Common myeloid progenitor, CD34-positive (primary cell): ENCODE measurements around the gene ZNF511.

Experiments used
- CTCF ChIA-PET: fragments of 350-600 bp; sonication (Branson Sonifier 250); formaldehyde crosslinking; loops from one replicate; lab custom pipeline; 2021; ENCODE audit warnings: antibody characterized with exemption; lab: Charles Lee
- POLR2A ChIA-PET: fragments of 350-600 bp; sonication (Branson Sonifier 250); formaldehyde crosslinking; loops from one replicate; lab custom pipeline; 2021; ENCODE audit warnings: antibody characterized with exemption; lab: Charles Lee
- DNase-seq, 3 donors: peaks; one replicate each; pipeline versions ENCODE4 v3.0.0 to v3.0.0-alpha.2; 2013
- H3K27ac ChIP-seq, 2 experiments: 1 replicate in 1 of 2; 2 replicates in 1 of 2; pipeline ENCODE4 v1.7.0; 2013; ENCODE audit warnings: inconsistent platforms in 2 of 2, low read length in 2 of 2, mild to moderate bottlenecking in 2 of 2, low read depth in 1 of 2, moderate library complexity in 1 of 2; ENCODE audit not compliant: severe bottlenecking in 2 of 2, insufficient read depth in 1 of 2, poor library complexity in 1 of 2
- H3K27me3 ChIP-seq, 5 experiments: replicated peaks in 2 of 5; 1 replicate in 3 of 5; 2 replicates in 2 of 5; pipeline versions ENCODE4 v1.6.1 to v1.7.0; 2013; ENCODE audit warnings: low read length in 4 of 5, mild to moderate bottlenecking in 2 of 5, moderate library complexity in 2 of 5, inconsistent platforms in 1 of 5; ENCODE audit not compliant: insufficient read depth in 5 of 5, control insufficient read depth in 4 of 5
- H3K36me3 ChIP-seq, 4 experiments: 1 replicate in 2 of 4; 2 replicates in 2 of 4; pipeline versions ENCODE4 v1.6.1 to v1.7.0; 2013; ENCODE audit warnings: low read length in 3 of 4, control low read depth in 1 of 4, mild to moderate bottlenecking in 1 of 4; ENCODE audit not compliant: control insufficient read depth in 4 of 4, insufficient read depth in 4 of 4
- H3K4me1 ChIP-seq, 4 experiments: 1 replicate in 3 of 4; 2 replicates in 1 of 4; pipeline versions ENCODE4 v1.6.1 to v1.7.1; 2013; ENCODE audit warnings: low read length in 3 of 4, mild to moderate bottlenecking in 3 of 4, control low read depth in 1 of 4, inconsistent platforms in 1 of 4, moderate library complexity in 1 of 4; ENCODE audit not compliant: control insufficient read depth in 4 of 4, insufficient read depth in 4 of 4; ENCODE audit errors: control extremely low read depth in 1 of 4
- H3K4me3 ChIP-seq, 7 experiments: 1 replicate in 4 of 7; 2 replicates in 3 of 7; pipeline versions ENCODE4 v1.5.1 to v1.7.0; 2013; ENCODE audit warnings: mild to moderate bottlenecking in 7 of 7, low read length in 6 of 7, moderate library complexity in 6 of 7, inconsistent platforms in 2 of 7, low read depth in 2 of 7, control low read depth in 1 of 7; ENCODE audit not compliant: insufficient read depth in 4 of 7, control insufficient read depth in 1 of 7; ENCODE audit errors: extremely low read depth in 1 of 7
- H3K9me3 ChIP-seq, 5 experiments: 1 replicate in 4 of 5; 2 replicates in 1 of 5; pipeline versions ENCODE4 v1.6.1 to v1.7.1; 2013; ENCODE audit warnings: low read length in 4 of 5, mild to moderate bottlenecking in 2 of 5, inconsistent platforms in 1 of 5, low read depth in 1 of 5, moderate library complexity in 1 of 5; ENCODE audit not compliant: control insufficient read depth in 4 of 5, insufficient read depth in 2 of 5; ENCODE audit errors: control extremely low read depth in 1 of 5
- WGBS: methylation state at CpG from one replicate; pipeline ENCODE4 v1.1.5; 2013; ENCODE audit not compliant: insufficient coverage; 5-methylcytosine and 5-hydroxymethylcytosine counted together

Gene ZNF511

DNA sequence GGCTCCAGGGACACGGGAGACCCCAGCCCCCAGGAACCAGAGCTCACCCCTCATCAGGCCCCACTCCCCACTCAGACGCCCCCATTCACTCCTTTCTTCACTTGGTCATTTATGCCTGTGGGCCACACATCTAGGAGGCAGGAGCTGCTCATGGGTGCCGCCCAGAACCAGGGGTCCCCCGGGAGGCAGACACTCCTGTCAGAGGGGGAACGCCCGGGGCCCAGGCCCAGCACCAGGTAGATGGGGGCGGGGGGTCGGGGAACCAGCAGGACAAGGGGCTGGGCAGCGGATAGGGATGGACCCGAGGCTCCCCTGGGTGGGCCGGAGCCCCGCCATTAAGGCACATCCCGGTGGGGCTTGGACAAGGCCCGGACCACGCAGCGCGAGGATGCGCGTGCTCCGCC is 16.1 kb downstream of the ZNF511 start:
- POLR2A ChIA-PET: no interaction called here
- H3K27me3 ChIP-seq: peaks cover 5 to 52% (median 31%) of the 10 kb centered on the region in 5 experiments

DNA sequence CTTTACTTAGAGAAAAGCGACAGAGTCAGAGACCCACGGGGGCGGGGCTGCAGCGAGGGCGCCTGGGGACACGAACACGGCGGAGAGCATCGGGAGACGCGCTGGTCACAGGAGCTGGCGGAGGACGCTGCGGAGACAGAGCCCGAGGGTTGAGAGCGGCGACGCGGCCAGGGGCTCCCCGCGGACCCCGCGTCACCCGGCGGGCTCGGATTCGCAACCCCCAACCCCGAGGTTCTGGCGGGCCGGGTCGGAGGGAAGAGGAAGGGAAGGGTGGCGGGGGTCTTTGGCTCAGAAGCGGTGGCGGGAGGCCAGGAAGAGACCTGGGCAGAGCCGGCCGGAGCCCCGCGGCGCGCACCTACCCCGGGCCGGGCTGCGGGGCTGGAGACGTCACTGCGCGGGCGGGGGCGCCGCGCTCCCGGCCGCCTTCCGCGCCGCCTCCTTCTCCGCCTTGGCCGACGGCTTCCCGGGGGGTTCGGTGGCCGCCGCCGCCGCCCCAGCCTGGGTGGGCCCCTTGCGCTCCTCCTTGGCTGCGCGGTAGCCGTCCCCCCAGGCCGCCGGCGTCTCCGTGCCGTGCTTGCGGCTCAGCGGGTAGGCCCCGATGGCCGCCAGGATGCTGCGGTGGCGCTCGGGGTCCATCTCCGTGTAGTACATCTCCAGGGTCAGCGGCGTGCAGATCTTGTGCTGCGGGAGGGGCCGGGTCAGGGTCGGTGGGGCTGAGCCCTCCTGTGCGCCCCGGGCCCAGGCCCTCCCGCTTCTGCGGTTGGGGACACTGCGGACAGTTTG is 16.9 kb downstream of the ZNF511 start:
- Histone ChIP-seq H3K27ac (no peak overlapping the region), H3K4me3 (peak overlapping the region in 4 of 7 experiments; percentile 50 to 60 (median 56)), H3K27me3 (peaks cover 5 to 54% (median 29%) of the 10 kb centered on the region in 5 experiments), H3K4me1 (peaks cover 0 to 24% (median 11%) of the 10 kb centered on the region in 4 experiments), H3K9me3 (peaks cover 0 to 2% (median 0%) of the 10 kb centered on the region in 5 experiments), H3K36me3 (no peaks in the 10 kb centered on the region)
- ChIA-PET CTCF (interaction anchor here (1.5 to 2.3 kb wide), 2 partner anchors 11 kb away, joined by 4 to 14 read pairs; no protein-coding TSS in a partner anchor), POLR2A (no interaction called here)
- WGBS: 2% methylated on average over 75 of the region's 91 CpGs
- peak in 1 of 3 donors; percentile 39 for DNase-seq

More for the DNA sequence above, 16.1 kb downstream of the ZNF511 start:
- H3K4me1 ChIP-seq: peaks cover 0 to 22% (median 11%) of the 10 kb centered on the region in 4 experiments
- H3K27ac ChIP-seq: no peak overlapping the region
- peaks cover 0 to 2% (median 0%) of the 10 kb centered on the region in 5 experiments for H3K9me3 ChIP-seq
- DNase-seq: no peak
- WGBS: 13% methylated on average over 17 of the region's 20 CpGs
- no peaks in the 10 kb centered on the region for H3K36me3 ChIP-seq
- peak overlapping the region in 2 of 7 experiments; percentile 10 to 50 for H3K4me3 ChIP-seq
- CTCF ChIA-PET: interaction anchor here (2.3 kb wide), 1 partner anchor 10 kb away, joined by 14 read pairs; no protein-coding TSS in a partner anchor

DNA sequence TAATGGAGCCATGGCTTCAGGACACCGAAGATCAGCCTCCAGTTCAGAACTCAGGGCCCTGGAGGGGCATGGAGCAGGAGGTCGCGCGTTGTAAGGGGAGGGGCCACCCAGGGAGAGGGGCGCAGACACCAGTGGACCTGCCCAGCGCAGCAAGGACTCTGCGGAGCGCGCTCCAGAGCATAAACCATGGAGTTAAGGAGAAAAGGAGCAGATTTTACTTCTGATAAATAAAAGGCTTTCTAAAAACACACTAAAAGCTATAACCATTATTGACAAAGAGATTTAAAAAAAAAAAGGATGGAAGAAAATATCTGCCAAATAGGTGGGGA is 17.5 kb downstream of the ZNF511 start:
- H3K9me3 ChIP-seq: no peaks in the 10 kb centered on the region
- H3K27ac ChIP-seq: no peak overlapping the region
- DNase-seq: no peak
- WGBS: 20% methylated on average over 1 of the region's 9 CpGs
- H3K36me3 ChIP-seq: no peaks in the 10 kb centered on the region
- peaks cover 0 to 24% (median 11%) of the 10 kb centered on the region in 4 experiments for H3K4me1 ChIP-seq
- POLR2A ChIA-PET: no interaction called here
- H3K4me3 ChIP-seq: peak overlapping the region in 4 of 7 experiments; percentile 50 to 60 (median 56)
- peaks cover 7 to 59% (median 35%) of the 10 kb centered on the region in 5 experiments for H3K27me3 ChIP-seq
- CTCF ChIA-PET: interaction anchor here (1.5 kb wide), 1 partner anchor 11 kb away, joined by 4 read pairs; no protein-coding TSS in a partner anchor

DNA sequence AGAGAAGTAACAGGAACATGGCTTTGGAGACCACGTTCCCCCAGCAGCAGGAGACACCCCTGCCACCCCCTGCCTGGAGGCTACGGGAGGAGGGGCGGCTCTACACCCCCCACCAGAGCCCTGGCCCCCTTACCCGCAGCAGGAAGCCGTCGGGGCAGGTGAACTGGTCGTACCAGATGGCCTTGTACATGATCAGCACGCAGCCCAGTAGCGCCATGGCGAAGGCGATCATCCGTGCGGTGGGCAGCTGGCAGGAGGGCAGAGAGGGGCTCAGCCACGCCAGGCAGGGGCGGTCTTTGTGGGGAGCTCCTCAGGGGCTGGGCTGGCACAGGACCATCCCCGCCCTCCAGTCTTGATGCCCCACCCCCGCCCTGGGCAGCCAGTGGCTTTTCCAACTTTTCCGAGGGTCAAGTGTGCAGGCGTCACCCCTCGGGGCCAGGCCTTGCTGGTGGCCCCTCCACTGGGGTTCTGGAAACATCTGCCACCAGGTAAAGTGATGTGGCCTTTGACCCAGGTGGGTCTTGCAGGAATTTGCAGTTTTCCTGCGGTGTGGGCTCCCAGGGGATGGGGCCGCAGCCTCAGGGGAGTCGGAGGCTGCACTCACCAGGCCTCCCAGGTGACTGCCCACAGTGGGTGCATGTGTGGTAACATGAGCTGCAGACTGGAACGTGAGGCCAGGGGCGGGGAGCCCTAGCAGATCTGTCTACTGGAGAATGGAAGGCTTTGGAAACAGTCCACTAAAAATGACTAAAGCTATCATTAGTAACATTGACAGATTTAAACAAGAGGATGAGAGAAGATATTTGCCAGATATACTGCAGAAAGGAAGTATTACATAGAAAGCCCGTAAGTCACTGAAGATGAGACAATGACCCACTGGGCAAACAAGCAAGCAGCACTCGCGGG is 18.3 kb downstream of the ZNF511 start:
- H3K27me3 ChIP-seq: peaks cover 7 to 67% (median 41%) of the 10 kb centered on the region in 5 experiments
- ChIA-PET CTCF (interaction anchor here (0.9 to 1.5 kb wide), 3 partner anchors 12 to 51 kb away, joined by 3 to 4 read pairs (median 3); no protein-coding TSS in a partner anchor), POLR2A (no interaction called here)
- H3K9me3 ChIP-seq: no peaks in the 10 kb centered on the region
- peaks cover 0 to 24% (median 11%) of the 10 kb centered on the region in 4 experiments for H3K4me1 ChIP-seq
- WGBS: 28% methylated on average over 25 of the region's 28 CpGs
- DNase-seq: no peak
- no peak overlapping the region for H3K27ac ChIP-seq
- no peaks in the 10 kb centered on the region for H3K36me3 ChIP-seq
- H3K4me3 ChIP-seq: no peak overlapping the region

DNA sequence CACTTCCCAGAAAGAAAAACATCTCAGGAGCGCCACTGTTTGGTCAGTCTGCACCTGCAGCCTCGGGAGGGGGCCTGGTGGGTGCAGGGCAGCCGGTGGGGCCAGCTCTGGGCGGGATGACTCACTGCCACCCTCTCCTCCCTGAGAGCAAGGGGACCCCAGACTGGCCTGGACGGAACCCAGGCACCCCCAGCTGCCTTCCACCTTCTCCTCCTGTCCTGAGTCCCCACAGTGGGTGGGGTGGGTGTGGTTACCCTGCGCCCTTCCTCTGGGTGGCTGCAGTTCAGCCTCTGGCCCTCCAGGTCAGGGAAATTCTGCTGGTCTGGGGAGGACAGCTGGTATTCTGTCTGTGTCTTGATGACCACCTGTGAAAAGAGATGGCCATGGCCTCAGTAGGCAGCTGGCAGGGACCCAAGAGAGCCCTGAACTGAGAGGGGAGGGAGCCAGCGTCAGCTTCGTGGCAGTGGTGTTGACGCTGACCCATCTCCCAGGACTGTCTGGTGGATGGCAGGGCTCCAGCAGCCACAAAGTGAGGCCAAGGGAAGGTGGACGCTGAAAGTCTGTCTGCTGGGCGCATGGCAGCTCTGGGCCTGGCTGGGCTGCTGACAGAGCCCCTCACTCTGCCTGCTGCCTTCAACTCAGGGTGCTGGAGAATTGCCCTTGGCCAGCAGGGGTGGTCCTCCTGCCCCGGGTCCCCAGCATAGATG is 19.1 kb downstream of the ZNF511 start:
- Histone ChIP-seq H3K4me3 (no peak overlapping the region), H3K9me3 (no peaks in the 10 kb centered on the region), H3K4me1 (peaks cover 0 to 24% (median 11%) of the 10 kb centered on the region in 4 experiments), H3K27ac (no peak overlapping the region), H3K27me3 (peaks cover 12 to 75% (median 45%) of the 10 kb centered on the region in 5 experiments), H3K36me3 (no peaks in the 10 kb centered on the region)
- 46% methylated on average over 10 of the region's 12 CpGs for WGBS
- DNase-seq: no peak
- ChIA-PET POLR2A (no interaction called here), CTCF (interaction anchor here (0.8 to 2.7 kb wide), 8 partner anchors 16 to 69 kb away, joined by 3 to 9 read pairs (median 3); partner anchors contain the start of gene PRAP1)
